K562 (cell line): Measurements from ENCODE around the gene MCMBP. TPM values are rescaled to one million over a fixed set of nuclear protein-coding genes. Genes with fewer than 3 reads are reported as not detected.
A peak's percentile ranks its signal among the peaks of the same experiment; 100 is the strongest.

Experiments
- DACH1 ChIP-seq: fragments of 450-650 bp; IDR thresholded peaks from 2 replicates; pipeline ENCODE4 v1.6.1; 2018; ENCODE audit not compliant: partially characterized antibody
- PTBP1 ChIP-seq: fragments of 200-400 bp; formaldehyde crosslinking; IDR thresholded peaks from 2 replicates; pipeline ENCODE4 v1.6.1; 2017; ENCODE audit warnings: low read depth, low read length
- RBM17 ChIP-seq: fragments of 200-400 bp; formaldehyde crosslinking; IDR thresholded peaks from 2 replicates; pipeline ENCODE4 v1.6.1; 2017; ENCODE audit warnings: low read depth, mild to moderate bottlenecking, low read length, borderline replicate concordance
- SLC30A9 ChIP-seq: fragments of 250-450 bp; sonication (Bioruptor Pico); IDR thresholded peaks from 2 replicates; pipeline ENCODE4 v1.8.0; 2022; ENCODE audit warnings: mild to moderate bottlenecking, moderate library complexity
- ZEB2 ChIP-seq: fragments of 450-650 bp; IDR thresholded peaks from 2 replicates; pipeline ENCODE4 v1.6.1; 2016
- ZFP30 ChIP-seq: fragments of 250-450 bp; sonication (Bioruptor Pico); IDR thresholded peaks from 2 replicates; pipeline ENCODE4 v1.8.0; 2022; ENCODE audit warnings: moderate library complexity, mild to moderate bottlenecking, inconsistent platforms, borderline replicate concordance
- ZNF324 ChIP-seq: fragments of 250-450 bp; sonication (Bioruptor Pico); IDR thresholded peaks from 2 replicates; pipeline ENCODE4 v1.4.0; 2020; ENCODE audit warnings: mild to moderate bottlenecking
- ZNF445 ChIP-seq: fragments of 250-450 bp; sonication (Bioruptor Pico); IDR thresholded peaks from 2 replicates; pipeline ENCODE4 v1.4.0; 2020; ENCODE audit warnings: low read depth, mild to moderate bottlenecking, moderate library complexity
- polyA plus RNA-seq, 8 experiments: library from polyadenylated mRNA; depleted of rRNA in 4 of 8; stranded (reverse) in 5 of 8; unstranded in 3 of 8; fragments of >200 nt; fragmentation: Nextera tagmentation in 2 of 8; fragmentation: Illumina TruSeq in 1 of 8; extraction: Ambion mirVana in 2 of 8; extraction: Trizol in 1 of 8; gene quantifications; 2 replicates each; pipeline versions ENCODE4 v1.2.1 to v1.2.3, GENCODE V29; 2011 to 2014; ENCODE audit warnings: inconsistent platforms in 1 of 8, missing spikeins in 1 of 8
- total RNA-seq, 7 experiments: library from RNA; depleted of rRNA in 6 of 7; stranded (reverse); fragments of >200 nt in 6 of 7; fragmentation: Illumina TruSeq in 2 of 7; extraction: Trizol in 2 of 7; gene quantifications; 2 replicates each; pipeline versions ENCODE4 v1.2.1 to v1.2.3, GENCODE V29; 2011 to 2021; ENCODE audit warnings: low replicate concordance in 1 of 7
- TF ChIP-seq, protein P1 (sequence below): fragments of 200-400 bp; formaldehyde crosslinking; IDR thresholded peaks from 2 replicates; pipeline ENCODE4 v1.6.1; 2017; ENCODE audit warnings: mild to moderate bottlenecking, low read depth, low read length, moderate library complexity
- TF ChIP-seq, protein P2 (sequence below): fragments of 250-450 bp; sonication (Bioruptor Pico); IDR thresholded peaks from 2 replicates; pipeline ENCODE4 v1.8.0; 2022; ENCODE audit warnings: moderate library complexity, mild to moderate bottlenecking, inconsistent platforms
- TF ChIP-seq, protein P3 (sequence below): fragments of 250-450 bp; sonication (Bioruptor Pico); IDR thresholded peaks from 2 replicates; pipeline ENCODE4 v1.5.0; 2020; ENCODE audit warnings: mild to moderate bottlenecking, borderline replicate concordance

The MCMBP gene
- total and polyA plus RNA-seq, 9 of the 15 experiments (the other 6 are each of a cell fraction or from before 2014, with no cell fraction given), result 11.2 to 74.3 (median 50.5) TPM

DNA sequence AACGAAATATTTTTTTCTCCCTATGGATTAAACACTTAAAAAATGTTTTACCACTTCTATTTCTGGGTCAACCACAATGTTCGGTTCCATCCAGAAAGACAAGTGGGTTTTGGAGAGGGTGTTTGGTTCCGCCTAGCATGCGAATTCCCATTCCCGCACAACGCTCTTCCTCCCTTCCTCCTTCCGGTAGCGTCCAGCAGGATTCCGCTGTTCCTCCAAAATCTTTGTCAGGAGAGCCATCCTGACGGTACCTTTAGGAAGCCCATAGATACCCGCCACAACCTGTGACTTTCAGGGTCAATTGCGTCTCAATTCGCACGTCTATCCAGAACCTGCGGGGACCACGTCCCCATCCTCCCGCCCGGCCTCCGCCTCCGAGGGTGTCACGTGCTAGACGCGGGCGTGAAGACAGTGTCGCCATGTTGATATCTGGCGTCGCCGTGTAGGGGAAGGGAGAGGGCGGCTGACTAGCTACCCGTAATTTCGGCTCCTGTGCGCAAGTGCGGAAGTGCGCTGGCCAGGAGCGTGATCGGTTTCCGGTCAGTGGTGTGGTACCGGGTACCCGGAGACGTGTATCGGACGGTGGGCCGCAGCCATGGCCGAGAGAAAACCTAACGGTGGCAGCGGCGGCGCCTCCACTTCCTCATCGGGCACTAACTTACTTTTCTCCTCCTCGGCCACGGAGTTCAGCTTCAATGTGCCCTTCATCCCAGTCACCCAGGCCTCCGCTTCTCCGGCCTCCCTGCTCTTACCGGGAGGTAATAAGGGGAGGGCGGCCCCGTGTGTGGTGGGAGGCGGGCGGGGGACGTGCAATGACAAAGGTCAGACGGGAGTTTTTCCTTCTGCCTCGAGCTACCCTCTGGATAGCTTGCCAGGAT lies 19.8 kb upstream of the MCMBP start, which contains the start of gene SEC23IP (continued):
- TF ChIP-seq, protein P1, sequence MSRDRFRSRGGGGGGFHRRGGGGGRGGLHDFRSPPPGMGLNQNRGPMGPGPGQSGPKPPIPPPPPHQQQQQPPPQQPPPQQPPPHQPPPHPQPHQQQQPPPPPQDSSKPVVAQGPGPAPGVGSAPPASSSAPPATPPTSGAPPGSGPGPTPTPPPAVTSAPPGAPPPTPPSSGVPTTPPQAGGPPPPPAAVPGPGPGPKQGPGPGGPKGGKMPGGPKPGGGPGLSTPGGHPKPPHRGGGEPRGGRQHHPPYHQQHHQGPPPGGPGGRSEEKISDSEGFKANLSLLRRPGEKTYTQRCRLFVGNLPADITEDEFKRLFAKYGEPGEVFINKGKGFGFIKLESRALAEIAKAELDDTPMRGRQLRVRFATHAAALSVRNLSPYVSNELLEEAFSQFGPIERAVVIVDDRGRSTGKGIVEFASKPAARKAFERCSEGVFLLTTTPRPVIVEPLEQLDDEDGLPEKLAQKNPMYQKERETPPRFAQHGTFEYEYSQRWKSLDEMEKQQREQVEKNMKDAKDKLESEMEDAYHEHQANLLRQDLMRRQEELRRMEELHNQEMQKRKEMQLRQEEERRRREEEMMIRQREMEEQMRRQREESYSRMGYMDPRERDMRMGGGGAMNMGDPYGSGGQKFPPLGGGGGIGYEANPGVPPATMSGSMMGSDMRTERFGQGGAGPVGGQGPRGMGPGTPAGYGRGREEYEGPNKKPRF, result no peak
- TF ChIP-seq, protein P2, sequence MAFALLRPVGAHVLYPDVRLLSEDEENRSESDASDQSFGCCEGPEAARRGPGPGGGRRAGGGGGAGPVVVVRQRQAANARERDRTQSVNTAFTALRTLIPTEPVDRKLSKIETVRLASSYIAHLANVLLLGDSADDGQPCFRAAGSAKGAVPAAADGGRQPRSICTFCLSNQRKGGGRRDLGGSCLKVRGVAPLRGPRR, result no peak
- no peak for TF ChIP-seq DACH1
- TF ChIP-seq, protein P3, sequence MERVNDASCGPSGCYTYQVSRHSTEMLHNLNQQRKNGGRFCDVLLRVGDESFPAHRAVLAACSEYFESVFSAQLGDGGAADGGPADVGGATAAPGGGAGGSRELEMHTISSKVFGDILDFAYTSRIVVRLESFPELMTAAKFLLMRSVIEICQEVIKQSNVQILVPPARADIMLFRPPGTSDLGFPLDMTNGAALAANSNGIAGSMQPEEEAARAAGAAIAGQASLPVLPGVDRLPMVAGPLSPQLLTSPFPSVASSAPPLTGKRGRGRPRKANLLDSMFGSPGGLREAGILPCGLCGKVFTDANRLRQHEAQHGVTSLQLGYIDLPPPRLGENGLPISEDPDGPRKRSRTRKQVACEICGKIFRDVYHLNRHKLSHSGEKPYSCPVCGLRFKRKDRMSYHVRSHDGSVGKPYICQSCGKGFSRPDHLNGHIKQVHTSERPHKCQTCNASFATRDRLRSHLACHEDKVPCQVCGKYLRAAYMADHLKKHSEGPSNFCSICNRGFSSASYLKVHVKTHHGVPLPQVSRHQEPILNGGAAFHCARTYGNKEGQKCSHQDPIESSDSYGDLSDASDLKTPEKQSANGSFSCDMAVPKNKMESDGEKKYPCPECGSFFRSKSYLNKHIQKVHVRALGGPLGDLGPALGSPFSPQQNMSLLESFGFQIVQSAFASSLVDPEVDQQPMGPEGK, result no peak
- no peak for TF ChIP-seq ZNF445 (CRISPR knock-in tag)
- no peak for TF ChIP-seq RBM17
- no peak for TF ChIP-seq ZFP30 (CRISPR knock-in tag)
- TF ChIP-seq SLC30A9 (CRISPR knock-in tag), result no peak
- TF ChIP-seq ZEB2, result 0 out of 2 replicates have a peak, but pooled peaks have one; percentile 17
- no peak for TF ChIP-seq ZNF324
- no peak for TF ChIP-seq PTBP1
